Measurements from ENCODE around the gene ZBTB47.

DNA sequence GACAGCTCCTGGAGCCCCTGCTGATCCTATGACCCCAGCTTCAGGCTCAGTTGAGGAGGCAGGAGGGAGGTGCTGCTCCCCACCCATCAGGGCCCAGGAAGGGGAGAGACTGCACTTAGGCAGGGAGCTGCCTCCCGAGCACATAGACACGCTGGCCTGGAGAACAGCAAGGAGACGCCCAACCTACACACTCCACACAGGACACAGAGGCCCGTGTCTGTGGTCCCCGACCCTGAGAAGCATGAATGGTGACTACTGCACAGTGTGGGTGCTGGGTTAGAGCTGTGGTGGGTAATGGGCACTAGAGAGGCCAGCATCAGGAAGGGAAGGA, 50.2 kb downstream of the ZBTB47 start:
- TF ChIP-seq, protein P1, sequence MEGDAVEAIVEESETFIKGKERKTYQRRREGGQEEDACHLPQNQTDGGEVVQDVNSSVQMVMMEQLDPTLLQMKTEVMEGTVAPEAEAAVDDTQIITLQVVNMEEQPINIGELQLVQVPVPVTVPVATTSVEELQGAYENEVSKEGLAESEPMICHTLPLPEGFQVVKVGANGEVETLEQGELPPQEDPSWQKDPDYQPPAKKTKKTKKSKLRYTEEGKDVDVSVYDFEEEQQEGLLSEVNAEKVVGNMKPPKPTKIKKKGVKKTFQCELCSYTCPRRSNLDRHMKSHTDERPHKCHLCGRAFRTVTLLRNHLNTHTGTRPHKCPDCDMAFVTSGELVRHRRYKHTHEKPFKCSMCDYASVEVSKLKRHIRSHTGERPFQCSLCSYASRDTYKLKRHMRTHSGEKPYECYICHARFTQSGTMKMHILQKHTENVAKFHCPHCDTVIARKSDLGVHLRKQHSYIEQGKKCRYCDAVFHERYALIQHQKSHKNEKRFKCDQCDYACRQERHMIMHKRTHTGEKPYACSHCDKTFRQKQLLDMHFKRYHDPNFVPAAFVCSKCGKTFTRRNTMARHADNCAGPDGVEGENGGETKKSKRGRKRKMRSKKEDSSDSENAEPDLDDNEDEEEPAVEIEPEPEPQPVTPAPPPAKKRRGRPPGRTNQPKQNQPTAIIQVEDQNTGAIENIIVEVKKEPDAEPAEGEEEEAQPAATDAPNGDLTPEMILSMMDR (conservative IDR thresholded peaks at IDR 0.05; ENCODE audit: low read depth in 2 of 2): no peak
- TF ChIP-seq EZH2phosphoT487 (IDR thresholded peaks at IDR 0.05; ENCODE audit: unreplicated experiment) (no peak), POLR2AphosphoS5 (IDR thresholded peaks at IDR 0.05; ENCODE audit: low read depth) (no peak), CREB1 (CRISPR knock-in tag; IDR thresholded peaks at IDR 0.05; ENCODE audit: low read depth) (no peak), EZH2 (IDR thresholded peaks at IDR 0.05; ENCODE audit: low read depth, unreplicated experiment) (no peak), STAT1 (IDR thresholded peaks at IDR 0.05; ENCODE audit: unreplicated experiment) (no peak)
- TF ChIP-seq, protein P2, sequence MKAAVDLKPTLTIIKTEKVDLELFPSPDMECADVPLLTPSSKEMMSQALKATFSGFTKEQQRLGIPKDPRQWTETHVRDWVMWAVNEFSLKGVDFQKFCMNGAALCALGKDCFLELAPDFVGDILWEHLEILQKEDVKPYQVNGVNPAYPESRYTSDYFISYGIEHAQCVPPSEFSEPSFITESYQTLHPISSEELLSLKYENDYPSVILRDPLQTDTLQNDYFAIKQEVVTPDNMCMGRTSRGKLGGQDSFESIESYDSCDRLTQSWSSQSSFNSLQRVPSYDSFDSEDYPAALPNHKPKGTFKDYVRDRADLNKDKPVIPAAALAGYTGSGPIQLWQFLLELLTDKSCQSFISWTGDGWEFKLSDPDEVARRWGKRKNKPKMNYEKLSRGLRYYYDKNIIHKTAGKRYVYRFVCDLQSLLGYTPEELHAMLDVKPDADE (IDR thresholded peaks at IDR 0.05): no peak
- TF ChIP-seq, protein P3, sequence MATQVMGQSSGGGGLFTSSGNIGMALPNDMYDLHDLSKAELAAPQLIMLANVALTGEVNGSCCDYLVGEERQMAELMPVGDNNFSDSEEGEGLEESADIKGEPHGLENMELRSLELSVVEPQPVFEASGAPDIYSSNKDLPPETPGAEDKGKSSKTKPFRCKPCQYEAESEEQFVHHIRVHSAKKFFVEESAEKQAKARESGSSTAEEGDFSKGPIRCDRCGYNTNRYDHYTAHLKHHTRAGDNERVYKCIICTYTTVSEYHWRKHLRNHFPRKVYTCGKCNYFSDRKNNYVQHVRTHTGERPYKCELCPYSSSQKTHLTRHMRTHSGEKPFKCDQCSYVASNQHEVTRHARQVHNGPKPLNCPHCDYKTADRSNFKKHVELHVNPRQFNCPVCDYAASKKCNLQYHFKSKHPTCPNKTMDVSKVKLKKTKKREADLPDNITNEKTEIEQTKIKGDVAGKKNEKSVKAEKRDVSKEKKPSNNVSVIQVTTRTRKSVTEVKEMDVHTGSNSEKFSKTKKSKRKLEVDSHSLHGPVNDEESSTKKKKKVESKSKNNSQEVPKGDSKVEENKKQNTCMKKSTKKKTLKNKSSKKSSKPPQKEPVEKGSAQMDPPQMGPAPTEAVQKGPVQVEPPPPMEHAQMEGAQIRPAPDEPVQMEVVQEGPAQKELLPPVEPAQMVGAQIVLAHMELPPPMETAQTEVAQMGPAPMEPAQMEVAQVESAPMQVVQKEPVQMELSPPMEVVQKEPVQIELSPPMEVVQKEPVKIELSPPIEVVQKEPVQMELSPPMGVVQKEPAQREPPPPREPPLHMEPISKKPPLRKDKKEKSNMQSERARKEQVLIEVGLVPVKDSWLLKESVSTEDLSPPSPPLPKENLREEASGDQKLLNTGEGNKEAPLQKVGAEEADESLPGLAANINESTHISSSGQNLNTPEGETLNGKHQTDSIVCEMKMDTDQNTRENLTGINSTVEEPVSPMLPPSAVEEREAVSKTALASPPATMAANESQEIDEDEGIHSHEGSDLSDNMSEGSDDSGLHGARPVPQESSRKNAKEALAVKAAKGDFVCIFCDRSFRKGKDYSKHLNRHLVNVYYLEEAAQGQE (IDR thresholded peaks at IDR 0.05; ENCODE audit: unreplicated experiment): no peak
